Embryonic facial prominence (tissue), 1 donor: Measurements from ENCODE around the gene VARS1.
"Not testable (repeated sequence)": the region's sequence is repeated elsewhere in the genome, so short reads cannot be mapped to it uniquely, and the experiment has no call there.

Experiments used
- DNase-seq: peaks from one replicate; pipeline ENCODE4 v3.0.0-alpha.2; 2016; ENCODE audit errors: extremely low spot score

VARS1 gene

GRCh38 chr6:31794294-31794865 is 1.2 kb downstream of the VARS1 start:
- no peak for DNase-seq

- DNase-seq: not testable (repeated sequence)
These were observed 1.7 kb downstream of the VARS1 start for GRCh38 chr6:31793927-31794245.

DNA sequence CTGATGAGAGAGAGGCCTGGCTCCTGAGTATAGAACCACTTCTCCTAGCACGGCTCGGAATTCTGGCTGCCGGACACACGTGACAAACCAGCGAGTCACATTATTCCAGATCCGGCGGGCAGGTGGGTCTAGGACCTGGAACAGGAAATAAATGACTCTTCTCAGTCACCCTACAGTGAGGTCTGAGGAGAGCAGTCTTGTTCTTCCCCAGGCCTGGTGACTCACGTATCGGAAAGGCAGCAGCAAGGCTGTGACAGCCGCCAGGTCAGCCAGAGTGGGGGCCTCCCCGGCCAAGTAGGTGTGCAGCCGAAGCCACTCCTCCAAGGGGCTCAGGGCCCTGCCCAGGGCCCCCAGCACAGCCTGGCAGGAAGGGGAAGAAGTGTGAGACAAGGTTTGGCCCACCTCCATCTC is 2.8 kb downstream of the VARS1 start:
- no peak for DNase-seq

- no peak for DNase-seq
These were observed 3.5 kb downstream of the VARS1 start for GRCh38 chr6:31792090-31792374.

DNA sequence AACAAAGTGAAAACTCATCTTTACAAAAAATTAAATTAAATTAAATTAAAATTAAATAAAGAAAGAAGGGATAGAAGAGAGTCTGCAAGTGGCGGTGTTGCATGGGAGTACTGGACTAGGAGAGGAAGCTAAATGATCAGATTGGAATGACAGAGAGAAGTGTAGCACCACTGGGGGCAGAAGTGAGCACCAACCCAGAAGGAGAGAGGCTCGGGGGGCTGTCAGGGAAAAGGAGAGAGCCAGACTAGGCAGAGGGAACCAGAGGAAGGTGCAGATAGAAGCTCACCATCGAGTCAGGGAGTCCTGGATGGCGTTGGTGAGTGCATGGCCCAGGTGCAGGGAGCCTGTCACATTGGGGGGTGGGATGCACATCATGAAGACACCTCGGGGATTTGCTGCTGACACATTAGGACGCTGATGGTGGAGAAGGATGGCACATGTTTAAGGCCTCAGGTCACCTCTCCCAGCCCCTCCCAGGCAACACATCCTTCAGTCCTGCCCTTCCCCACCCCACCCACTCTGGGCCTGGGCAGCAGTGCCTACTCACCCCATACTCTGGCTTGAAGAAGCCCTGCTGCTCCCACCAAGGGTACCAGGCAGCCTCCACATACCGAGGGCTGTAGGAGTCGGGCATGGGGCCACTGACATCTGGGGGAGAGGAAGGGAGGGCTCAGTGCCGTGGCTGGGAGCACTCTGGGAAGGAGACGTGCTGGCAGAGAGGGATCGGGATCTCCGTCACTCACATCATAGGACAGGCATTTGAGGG is 4.0 kb downstream of the VARS1 start:
- DNase-seq: peak; percentile 51

DNA sequence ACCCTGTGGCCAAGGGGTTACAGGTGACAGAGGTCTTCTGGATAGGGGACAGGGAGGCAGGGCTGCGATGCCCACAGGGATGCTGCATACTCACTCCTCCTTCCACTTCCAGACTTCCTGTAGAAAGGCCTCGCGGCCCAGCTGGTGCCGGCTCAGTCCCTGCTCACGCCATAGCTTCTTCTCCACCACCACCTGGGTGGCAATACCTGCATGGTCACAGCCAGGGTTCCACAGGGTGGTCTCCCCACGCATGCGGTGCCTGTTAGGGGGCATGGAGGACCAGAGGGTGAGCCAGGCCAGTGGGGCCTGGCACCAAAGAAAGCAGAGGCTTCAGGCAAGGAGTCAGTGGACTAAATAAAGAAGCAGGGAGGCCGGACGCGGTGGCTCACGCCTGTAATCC is 10.1 kb downstream of the VARS1 start:
- no peak for DNase-seq

DNA sequence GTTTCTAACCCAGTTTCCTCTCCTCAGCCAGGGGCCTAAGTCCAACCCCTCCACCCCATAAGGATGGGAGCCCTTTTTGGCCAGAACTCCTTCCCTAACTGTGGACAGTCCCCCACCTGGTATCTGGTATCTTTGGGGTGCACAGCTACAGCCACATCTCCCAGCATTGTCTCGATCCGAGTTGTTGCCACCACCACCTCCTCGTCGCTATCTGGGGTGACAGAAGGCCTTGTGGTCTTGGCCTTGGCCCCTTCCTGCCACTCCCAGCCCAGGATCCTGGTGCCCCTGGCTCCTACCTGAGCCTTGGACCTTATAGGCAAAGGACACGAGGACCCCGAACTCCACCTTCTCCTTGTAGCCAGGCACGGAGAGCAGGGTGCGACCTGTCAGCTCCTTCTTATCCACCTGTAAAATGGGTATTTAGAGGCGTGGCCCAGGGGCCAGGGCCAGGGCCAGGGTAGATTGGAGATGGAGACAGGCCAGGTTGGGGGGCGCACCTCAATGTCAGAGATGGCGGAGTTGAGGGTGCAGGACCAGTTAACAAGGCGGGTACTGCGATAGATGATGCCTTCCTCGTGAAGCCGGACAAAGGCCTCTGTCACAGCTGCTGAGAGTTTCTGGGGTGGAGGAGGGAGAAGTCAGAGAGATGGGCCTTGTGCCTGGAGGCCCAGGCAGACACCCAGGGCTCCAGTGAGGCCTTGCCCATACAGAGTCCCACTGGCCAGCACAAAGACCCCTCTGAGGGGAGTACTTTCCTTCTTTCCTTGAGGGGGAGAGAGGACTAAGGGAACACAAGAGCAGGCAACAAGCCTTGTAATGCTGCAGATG is 11.2 kb downstream of the VARS1 start:
- DNase-seq: no peak

DNA sequence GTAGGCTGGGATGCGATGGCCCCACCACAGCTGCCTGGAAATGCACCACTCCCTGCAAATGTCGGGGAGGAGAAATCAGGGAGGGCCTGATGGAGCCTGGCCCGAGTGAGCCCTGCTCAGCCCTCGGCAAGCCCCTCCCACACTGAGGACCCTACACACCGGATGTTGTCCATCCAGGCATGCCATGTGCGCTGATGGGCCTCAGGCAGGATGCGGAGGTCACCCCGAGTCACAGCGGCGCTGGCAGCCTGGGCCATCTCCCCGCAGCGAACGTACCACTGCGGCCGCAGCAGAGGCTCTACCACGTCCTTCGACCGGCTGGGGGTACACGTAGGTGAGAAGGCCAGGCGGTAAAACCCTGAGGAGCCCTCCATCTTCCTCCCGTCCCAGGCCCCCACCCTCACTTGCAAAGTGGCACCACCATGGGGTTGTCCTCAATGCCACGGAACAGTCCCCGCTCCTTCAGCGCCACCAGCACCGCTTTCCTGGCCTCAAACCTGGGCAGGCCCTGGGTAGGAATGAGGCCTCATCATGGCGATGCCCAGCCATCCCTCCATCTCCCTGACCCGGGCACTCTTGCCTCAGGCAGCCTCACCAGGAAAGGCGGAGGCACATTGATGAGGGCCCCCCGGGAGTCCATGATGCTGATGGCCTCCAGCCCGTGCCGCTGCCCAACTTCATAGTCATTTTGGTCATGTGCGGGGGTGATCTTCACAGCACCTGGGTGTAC is 13.3 kb downstream of the VARS1 start:
- DNase-seq: no peak

DNA sequence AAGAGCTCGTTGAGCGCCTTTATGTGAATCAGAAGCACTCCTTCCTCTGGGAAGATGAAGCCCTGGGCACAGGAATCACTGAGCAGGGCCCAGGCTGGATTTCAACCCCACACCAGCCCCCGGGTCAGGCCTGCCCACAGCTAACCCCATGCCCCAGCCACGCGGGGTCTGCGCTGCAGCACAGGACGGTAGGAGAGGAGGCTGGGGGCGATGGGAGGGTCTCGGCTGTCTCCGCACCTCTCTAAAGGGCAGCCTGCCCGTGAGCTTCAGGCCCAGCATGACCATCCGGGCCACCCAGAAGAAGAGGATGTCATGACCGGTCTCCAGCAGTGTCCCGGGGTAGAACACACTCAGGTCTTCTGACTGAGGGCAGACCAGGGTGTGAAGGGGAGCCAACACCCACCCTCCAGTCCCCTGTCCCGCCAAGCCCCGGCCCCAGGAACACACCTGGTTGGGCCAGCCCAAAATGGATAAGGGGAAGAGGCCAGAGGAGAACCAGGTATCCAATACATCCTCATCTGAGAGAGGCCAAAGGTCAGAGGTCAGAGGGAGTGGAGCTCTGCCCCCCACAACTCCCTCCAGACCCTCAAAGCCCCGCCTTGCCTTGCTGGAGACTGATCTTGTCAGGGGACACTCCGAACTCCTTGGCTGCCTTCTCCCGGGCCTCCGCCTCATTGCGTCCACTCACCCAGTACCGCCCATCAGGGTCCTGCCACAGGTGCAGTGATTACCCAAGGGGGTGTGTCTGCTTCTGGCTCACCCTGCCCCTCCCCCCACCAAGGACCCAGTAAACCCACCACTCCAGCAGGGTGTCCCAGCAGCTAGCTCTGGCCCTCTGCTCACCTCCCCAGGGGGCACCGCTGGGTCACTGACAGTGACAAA is 14.1 kb downstream of the VARS1 start:
- DNase-seq: no peak

DNA sequence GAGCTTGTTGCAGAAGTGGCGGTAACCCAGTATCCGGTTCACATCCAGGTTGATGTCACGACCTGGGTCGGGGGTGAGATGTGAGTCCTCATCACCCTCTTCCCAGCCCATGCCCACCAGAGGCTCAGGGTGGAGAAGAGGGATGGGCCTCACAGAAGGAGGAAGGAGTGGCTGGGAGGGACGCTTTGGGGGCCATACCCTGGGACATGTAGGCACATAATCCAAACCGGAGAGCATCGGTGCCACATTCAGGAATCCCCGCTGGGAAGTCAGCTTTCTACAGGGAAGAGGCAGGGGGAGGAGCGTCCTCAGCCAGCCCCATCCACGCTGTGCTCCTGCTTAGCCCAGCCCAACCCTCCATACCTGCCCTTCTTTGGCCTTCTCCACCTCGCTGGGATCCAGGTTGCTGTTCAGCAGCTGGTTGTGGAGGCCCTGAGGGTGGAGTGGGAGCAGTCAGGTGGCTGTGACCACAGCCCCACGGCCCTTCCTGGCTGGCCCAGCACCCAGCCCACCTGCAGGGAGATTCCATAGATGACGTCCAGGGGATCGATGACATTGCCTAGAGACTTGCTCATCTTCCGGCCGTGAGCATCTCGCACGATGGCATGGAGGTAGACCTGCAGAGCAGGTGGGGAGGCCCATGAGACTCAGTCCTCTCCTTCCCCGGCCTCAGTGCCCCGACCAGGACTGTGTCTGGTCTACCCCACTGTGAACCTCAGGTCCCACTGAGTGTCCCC is 14.9 kb downstream of the VARS1 start:
- no peak for DNase-seq

DNA sequence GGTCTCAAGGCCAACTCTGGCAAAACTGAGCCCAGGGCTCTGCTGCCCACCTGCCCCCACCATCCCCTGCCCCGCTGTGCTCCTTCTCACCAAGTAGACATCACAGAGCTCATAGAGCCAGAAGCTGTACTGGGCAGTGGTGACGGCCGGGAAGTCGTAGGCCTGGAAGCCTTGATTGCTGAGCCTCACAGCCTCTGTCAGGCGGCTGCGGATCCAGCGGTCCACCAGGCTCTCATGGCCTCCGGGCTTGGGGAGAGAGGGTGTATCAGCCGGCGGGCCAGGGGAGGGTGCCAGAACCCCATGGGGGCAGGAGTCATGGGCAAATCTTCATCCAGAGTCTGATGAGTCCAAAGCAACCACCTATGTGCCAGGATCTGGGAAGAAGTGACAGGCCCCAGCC is 15.6 kb downstream of the VARS1 start:
- DNase-seq: no peak

DNA sequence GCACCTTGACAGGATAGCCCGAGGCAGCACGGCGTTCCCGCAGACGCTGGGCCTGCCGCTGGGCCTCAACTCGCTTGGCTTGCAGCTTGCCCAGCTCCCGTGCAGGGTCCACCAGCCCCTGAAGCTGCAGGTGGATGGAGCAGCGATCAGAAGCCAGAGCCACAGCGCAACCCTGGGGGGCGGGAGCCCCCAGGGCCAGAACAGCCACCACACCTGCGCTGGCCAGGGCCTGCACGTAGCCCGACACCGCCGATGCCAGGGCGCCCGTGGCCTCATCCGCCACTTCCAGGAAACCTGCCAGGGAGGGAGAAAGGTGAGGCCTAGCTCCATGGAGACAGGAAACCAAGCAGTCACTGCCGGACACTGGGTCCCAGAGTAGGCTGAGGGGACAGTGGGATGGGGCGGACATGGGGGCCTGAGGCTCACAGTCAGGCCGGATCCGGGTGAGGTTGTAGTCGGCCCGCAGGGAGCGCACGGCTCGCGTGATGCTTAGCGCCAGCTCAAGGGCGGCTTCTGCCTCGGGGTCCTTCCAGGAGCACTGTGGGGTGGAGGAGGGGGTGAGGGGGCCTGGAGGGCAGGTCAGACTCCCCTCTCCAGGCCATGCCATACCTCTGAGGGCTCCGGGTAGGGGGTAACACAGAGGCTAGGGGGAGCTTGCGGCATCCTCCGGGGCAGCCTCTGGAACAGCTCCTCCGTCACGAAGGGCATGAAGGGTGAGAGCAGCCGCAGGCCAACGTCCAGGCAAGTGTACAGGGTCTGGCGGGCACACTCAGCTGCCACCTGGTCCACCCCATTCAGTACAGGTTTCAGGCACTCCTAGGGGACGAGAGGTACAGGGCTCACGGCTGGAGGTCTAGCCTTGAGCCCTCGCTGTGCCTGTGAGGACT is 16.3 kb downstream of the VARS1 start:
- DNase-seq: no peak

DNA sequence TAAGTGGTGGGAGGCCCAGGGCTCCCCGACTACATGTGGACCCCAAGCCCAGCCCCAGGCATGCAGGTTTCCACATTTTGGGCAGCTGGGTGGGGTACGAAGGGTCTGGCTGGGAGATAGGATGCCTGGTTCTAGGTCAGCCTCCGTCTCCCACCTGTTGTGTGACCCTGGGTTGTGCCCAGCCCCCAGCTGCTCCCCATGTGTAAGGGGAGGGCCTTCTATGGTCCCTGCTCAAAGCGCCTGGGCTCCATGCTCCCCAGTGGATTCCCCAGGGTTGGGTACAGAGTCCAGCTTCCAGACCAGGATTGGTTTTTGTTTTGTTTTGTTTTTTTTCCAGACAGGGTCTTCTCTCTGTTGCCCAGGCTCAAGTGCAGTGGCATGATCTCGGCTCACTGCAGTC is 17.4 kb downstream of the VARS1 start:
- DNase-seq: no peak

- no peak for DNase-seq
These were observed 17.9 kb downstream of the VARS1 start for GRCh38 chr6:31777667-31778050.

- no peak for DNase-seq
These were observed 18.4 kb downstream of the VARS1 start, which contains the start of gene VWA7 for GRCh38 chr6:31776989-31777666. Gene VWA7 (minus strand): TSS chr6:31777328. CDS start chr6:31776779, 549 bp downstream.

DNA sequence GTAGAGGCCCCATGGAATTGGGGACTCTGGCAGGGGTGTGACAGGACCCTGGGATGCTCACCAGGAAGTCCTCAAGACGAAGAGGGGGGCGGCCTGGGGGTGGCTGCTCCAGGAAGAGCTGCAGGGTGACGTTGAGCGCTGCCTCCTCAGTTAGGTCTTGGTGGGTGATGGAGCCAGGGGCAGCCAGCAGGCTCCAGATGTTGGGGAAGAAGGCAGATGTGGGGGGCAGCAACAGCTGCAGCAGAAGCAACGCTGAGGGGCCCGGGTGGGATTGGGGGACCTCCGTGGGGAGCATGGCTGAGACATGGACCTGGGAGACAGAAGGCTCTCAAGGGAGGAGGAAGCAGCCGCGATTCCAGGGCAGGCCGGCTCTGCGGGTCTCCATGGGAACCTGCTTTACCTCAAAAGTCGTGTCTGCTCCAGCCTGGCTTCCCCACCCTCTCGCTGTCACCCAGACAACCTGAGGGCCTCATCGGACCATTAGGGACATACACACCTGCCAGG is 19.0 kb downstream of the VARS1 start:
- no peak for DNase-seq

DNA sequence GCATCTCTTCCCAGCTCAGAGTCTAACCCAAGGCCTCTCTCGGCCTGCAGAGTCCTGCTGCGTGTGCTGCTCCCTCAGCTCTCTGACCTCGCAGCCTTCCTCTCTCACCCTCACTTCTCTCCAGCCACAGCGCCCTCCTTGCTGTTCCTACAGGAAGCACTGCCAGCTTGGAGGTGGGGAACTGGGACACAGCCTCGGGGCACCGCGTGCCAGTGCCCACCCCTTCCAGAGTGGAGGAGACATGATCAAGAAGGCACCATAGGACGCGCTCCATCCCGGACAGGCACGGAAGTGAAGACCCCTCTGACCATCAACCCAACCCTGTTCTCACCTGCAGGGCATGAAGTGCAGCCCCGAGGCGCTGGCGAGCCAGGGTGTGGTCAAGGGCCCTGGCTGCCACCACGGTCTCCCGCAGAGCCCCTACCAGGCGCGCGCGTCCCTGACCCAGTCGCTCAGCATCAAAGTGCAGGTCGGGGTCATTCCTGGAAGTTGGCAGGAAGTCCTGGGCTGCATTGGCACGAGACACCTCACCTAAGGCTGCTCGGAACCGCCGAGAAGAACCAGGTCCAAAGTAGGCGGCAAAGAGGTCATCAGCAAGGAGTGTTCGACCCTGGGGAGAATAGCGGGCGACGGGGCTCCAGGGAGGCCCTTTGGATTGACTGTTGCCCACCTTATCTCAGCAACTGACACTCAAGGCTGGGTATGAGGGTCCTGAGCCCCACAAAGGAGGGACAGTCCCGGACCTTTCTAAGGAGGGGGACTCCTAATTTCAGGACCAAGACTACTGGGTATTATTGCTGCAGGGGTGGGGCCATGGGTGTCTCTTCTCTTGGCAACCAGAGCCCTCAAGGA is 19.7 kb downstream of the VARS1 start:
- no peak for DNase-seq

GRCh38 chr6:31775184-31775583 is 20.4 kb downstream of the VARS1 start:
- DNase-seq: no peak
